Pancreas (tissue), 10 donors: ENCODE results near the gene GHITM. TPM values are rescaled to one million over a fixed set of nuclear protein-coding genes. Genes with fewer than 3 reads are reported as not detected.
"Not testable (repeated sequence)": the region's sequence is repeated elsewhere in the genome, so short reads cannot be mapped to it uniquely, and the experiment has no call there.

Experiments
- ATAC-seq, 4 donors: fragments of 200-7000 bp; cut with Tn5 transposase; one replicate each; pipeline versions ENCODE4 v1.8.0 to v1.9.1; 2020; ENCODE audit warnings: mild to moderate bottlenecking in 4 of 4, moderate library complexity in 4 of 4
- DNase-seq, 6 donors: peaks; one replicate each; pipeline ENCODE4 v3.0.0-alpha.2; 2020
- FAIRE-seq: peaks from 2 replicates; lab custom pipeline; 2012; peaks lifted over from hg19 to GRCh38; lab: Jason Lieb, UNC
- H3K27ac ChIP-seq, 4 donors: fragments of 200-600 bp; sonication (generic); 1 replicate in 3 of 4; 2 replicates in 1 of 4; pipeline versions ENCODE4 v1.5.0 to v1.8.0; 2020
- H3K27me3 ChIP-seq, 4 donors: fragments of 200-600 bp; one replicate each; pipeline ENCODE4 v1.8.0; 2021
- H3K36me3 ChIP-seq, 3 donors: fragments of 200-600 bp; sonication (generic) in 1 of 3; one replicate each; pipeline versions ENCODE4 v1.5.0 to v1.8.0; 2020 to 2021
- H3K4me1 ChIP-seq, 3 donors: fragments of 200-600 bp; one replicate each; pipeline ENCODE4 v1.8.0; 2021
- H3K4me3 ChIP-seq, 4 donors: fragments of 200-600 bp; sonication (generic) in 2 of 4; one replicate each; pipeline versions ENCODE4 v1.5.0 to v1.8.0; 2020 to 2021
- H3K9me3 ChIP-seq, 4 donors: fragments of 200-600 bp; one replicate each; pipeline ENCODE4 v1.8.0; 2021
- CTCF ChIP-seq, 4 donors: fragments of 200-600 bp; sonication (generic) in 3 of 4; IDR thresholded peaks; one replicate each; pipeline versions ENCODE4 v1.5.0 to v1.8.0; 2021; ENCODE audit warnings: antibody characterized with exemption in 4 of 4
- WGBS, 2 donors: extraction: QIAGEN DNeasy Blood & Tissue Kit; methylation state at CpG; one replicate each; pipeline ENCODE4 v1.1.7; 2013; 5-methylcytosine and 5-hydroxymethylcytosine counted together
- intact Hi-C, 3 donors: fragments of 100-400 bp; cut with DNase I; formaldehyde crosslinking; loops; one replicate each; pipeline versions ENCODE4 v1.11.1 to v1.14.2; 2022
- polyA plus RNA-seq, 2 donors: library from polyadenylated mRNA; stranded (reverse); fragments of 200-250 nt; gene quantifications; one replicate each; pipeline ENCODE4 v1.2.3, GENCODE V29; 2013
- total RNA-seq, 6 donors: library from RNA; stranded (reverse); fragmentation: NEBNext Ultra II Directional in 4 of 6; extraction: Animal tissue kit (Norgen Biotek cat#: 25700) in 4 of 6; gene quantifications; one replicate each; pipeline versions ENCODE4 v1.2.1 to v1.2.4, GENCODE V29; 2021 to 2023
- donor health status: healthy with polysubstance abuse.
- donor health status: DM: no; HTN: no; CAD: no; lungs with moderate emphysema.
- donor health status: DM: no; HTN: no; CAD: no.
- donor health status: control.
- donor health status: control.
- donor health status: Bipolar disorder and iron deficiency.
- donor health status: DM: yes; HTN: yes; CAD: no.
- donor health status: DM: no; HTN: no; CAD: no.
- donor health status: DM: no; HTN: no; CAD: no.
- donor health status: DM: yes; HTN: yes; CAD: no.

Gene GHITM
- total and polyA plus RNA-seq, 8 donors, result 31.1 to 68.5 (median 49.5) TPM

GRCh38 chr10:84101042-84101441 is 38.3 kb upstream of the GHITM start:
- intact Hi-C loops, result no loop called here
- no peaks in the 10 kb centered on the region for H3K9me3 ChIP-seq
- H3K4me1 ChIP-seq, result no peaks in the 10 kb centered on the region
- H3K36me3 ChIP-seq, result no peaks in the 10 kb centered on the region
- ATAC-seq (no peak), FAIRE-seq (no peak), DNase-seq (no peak)
- 76 to 82% methylated on average over 2 of the region's 2 CpGs for WGBS, 2 donors
- no peak overlapping the region for H3K27ac ChIP-seq
- no peaks in the 10 kb centered on the region for H3K27me3 ChIP-seq
- H3K4me3 ChIP-seq, result no peak overlapping the region
- no peak for TF ChIP-seq CTCF (IDR thresholded peaks at IDR 0.05)

- no peaks in the 10 kb centered on the region for H3K36me3 ChIP-seq
- H3K4me1 ChIP-seq, result no peaks in the 10 kb centered on the region
- no peaks in the 10 kb centered on the region for H3K9me3 ChIP-seq
- no peak overlapping the region for H3K27ac ChIP-seq
- no peaks in the 10 kb centered on the region for H3K27me3 ChIP-seq
- FAIRE-seq (no peak), ATAC-seq (no peak), DNase-seq (peak in 1 of 6 donors; percentile 31)
- no peak for TF ChIP-seq CTCF (IDR thresholded peaks at IDR 0.05)
- H3K4me3 ChIP-seq, result no peak overlapping the region
- 82% methylated on average over 18 of the region's 18 CpGs for WGBS, 2 donors
- intact Hi-C loops, result no loop called here
Observed at GRCh38 chr10:84108797-84109196, 30.5 kb upstream of the GHITM start.

GRCh38 chr10:84109772-84110171 is 29.5 kb upstream of the GHITM start:
- FAIRE-seq, result not testable (repeated sequence)

GRCh38 chr10:84113468-84113867 is 25.8 kb upstream of the GHITM start:
- WGBS, 2 donors, result 47 to 96% methylated on average over 1 of the region's 1 CpG
- FAIRE-seq, H3K36me3 ChIP-seq, H3K9me3 ChIP-seq, H3K27me3 ChIP-seq, DNase-seq, ATAC-seq, intact Hi-C loops, H3K4me1 ChIP-seq, H3K4me3 ChIP-seq, H3K27ac ChIP-seq: not testable (repeated sequence)

More at GRCh38 chr10:84109772-84110171, 29.5 kb upstream of the GHITM start:
- ATAC-seq, H3K27me3 ChIP-seq, H3K4me3 ChIP-seq, H3K27ac ChIP-seq, H3K36me3 ChIP-seq, H3K4me1 ChIP-seq, H3K9me3 ChIP-seq, intact Hi-C loops, DNase-seq: not testable (repeated sequence)
- WGBS, 2 donors, result 75 to 77% methylated on average over 9 of the region's 9 CpGs

GRCh38 chr10:84114088-84114667 is 25.1 kb upstream of the GHITM start:
- no peaks in the 10 kb centered on the region for H3K4me1 ChIP-seq
- no peaks in the 10 kb centered on the region for H3K9me3 ChIP-seq
- intact Hi-C loops, result no loop called here
- no peak overlapping the region for H3K27ac ChIP-seq
- H3K27me3 ChIP-seq, result no peaks in the 10 kb centered on the region
- WGBS, 2 donors, result 28 to 33% methylated on average over 13 of the region's 13 CpGs
- TF ChIP-seq CTCF (IDR thresholded peaks at IDR 0.05), result no peak
- no peaks in the 10 kb centered on the region for H3K36me3 ChIP-seq
- DNase-seq (no peak), ATAC-seq (no peak), FAIRE-seq (no peak)
- H3K4me3 ChIP-seq, result no peak overlapping the region

- H3K4me1 ChIP-seq, intact Hi-C loops, H3K27me3 ChIP-seq, H3K36me3 ChIP-seq, H3K27ac ChIP-seq, H3K9me3 ChIP-seq, DNase-seq, FAIRE-seq, ATAC-seq, H3K4me3 ChIP-seq: not testable (repeated sequence)
- 84 to 88% methylated on average over 2 of the region's 2 CpGs for WGBS, 2 donors
Observed at GRCh38 chr10:84117204-84117603, 22.1 kb upstream of the GHITM start.
